GDM1 (cell line): ENCODE data around the gene OGFR.

Source experiments
- DNase-seq: peaks from one replicate; lab custom pipeline; 2025; lab: John Stamatoyannopoulos, UW

Gene OGFR

DNA sequence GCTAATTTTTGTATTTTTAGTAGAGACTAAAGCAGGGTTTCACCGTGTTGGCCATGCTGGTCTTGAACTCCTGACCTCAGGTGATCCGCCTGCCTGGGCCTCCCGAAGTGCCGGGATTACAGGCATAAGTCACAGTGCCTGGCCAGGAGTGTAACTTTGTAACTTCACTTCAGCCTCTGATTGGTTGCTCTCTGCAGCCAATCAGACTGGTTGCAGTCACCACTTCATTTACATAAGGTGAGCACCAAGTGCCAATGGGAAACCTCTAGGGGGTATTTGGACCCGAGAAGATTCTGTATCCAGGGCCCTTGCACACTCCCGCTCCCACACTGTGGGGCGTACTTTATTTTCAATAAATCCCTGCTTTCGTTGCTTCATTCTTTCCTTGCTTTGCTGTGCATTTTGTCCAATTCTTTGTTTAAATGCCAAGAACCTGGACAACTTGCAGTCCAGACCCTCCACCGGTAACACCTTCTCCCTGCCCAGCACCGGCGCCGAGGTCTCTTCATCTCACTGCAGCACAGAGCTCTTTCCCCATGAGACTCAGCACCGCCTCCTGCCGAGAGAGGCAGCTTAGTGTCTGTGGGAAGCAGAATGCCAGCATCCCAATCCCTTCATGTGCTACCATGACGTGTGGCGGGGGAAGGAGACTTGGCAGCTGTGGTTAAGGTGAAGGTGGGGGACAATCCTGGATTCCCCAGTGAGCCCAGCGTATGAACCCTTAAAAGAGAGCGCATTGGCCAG is 22.3 kb upstream of the OGFR start:
- DNase-seq = no peak

DNA sequence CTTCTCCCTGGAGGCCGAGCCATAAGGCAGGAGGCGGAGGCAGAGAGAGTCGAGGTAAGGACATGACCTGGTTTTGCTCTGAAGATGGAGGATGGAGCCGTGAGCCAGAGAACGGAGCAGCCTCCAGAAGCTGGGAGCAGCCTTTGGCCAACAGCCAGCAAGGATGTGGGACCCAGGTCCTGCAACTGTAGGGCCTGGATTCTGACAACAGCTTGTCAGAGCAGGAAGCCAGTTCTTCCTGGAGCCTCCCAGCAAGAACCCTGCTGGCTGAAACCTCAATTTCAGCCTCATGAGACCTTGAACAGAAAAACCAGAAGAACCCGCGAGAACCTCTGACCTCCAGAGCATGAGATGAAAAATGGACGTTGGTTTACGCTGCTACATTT is 21.7 kb upstream of the OGFR start:
- DNase-seq = peak; percentile 78

DNA sequence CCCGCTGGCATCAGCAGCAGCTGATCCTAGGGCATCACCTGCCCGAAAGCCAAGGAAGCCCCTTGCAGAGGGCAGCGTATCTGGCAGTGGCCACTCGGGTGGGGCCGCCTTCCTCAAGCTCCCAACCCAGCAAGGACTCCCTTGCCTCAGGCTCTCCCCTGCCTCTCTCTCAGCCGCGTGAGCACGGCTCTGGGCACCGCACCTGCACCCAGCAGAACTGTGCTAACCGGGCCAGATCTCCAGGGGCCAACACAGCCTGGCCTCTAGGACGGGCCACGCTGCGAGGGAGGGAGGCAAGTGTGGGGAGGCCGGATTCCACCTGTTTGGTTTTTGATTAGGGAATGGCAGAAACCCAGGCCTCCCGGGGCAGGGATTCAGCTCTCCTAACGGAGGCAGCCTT is 20.1 kb upstream of the OGFR start:
- no peak for DNase-seq

DNA sequence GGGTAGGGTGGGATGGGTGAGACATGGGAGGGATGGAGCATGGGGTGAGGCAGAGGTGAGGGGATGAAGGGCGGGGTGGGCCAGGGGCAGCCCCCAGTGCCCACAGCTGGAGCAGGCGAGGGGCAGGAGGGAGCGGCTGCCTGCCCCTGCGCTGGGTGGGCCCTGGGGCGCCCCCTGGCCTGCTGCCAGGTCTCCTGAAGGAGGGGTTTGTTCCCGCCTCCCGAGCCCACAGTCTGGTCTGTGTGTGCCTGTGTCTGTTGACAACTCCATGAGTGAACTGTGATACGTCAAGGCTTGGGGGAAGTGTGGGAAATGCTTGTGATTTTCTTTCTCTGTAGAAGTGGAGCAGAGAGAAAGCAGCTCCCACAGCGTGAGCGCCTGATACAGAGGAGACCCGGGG is 19.2 kb upstream of the OGFR start:
- no peak for DNase-seq

DNA sequence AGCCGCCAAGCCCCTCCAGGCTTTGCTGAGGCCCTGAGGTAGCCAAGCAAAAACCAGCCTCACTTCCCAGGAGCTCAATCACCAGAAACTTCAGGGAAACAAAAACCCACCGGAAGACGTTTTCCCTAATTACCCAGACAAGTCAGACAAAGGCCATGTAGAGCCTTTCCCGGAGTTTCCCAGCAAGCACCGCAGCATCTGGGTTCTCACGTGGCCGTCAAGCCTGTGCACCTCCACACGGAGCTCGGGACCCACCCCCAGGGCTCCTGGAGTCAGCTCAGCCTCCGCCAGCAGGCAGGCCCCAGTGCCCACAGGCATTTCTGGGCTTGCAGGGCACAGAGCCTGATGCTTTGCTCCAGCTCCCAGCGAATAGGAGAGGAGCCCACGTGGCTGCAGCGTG is 18.5 kb upstream of the OGFR start:
- no peak for DNase-seq

DNA sequence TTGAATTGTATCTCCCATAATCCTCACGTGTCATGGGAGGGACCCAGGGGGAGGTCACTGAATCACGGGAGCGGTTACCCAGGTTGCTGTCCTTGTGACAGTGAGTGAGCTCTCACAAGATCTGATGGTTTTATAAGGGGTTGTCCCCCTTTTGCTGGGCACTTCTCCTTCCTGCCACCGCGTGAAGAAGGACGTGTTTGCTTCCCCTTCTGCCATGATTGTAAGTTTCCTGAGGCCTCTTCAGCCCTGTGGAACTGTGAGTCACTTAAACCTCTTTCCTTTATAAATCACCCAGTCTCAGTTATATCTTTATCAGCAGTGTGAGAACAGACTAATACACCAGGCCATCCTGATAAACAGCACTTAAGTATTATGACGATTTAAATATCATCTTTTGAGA is 17.3 kb upstream of the OGFR start:
- peak; percentile 52 for DNase-seq

DNA sequence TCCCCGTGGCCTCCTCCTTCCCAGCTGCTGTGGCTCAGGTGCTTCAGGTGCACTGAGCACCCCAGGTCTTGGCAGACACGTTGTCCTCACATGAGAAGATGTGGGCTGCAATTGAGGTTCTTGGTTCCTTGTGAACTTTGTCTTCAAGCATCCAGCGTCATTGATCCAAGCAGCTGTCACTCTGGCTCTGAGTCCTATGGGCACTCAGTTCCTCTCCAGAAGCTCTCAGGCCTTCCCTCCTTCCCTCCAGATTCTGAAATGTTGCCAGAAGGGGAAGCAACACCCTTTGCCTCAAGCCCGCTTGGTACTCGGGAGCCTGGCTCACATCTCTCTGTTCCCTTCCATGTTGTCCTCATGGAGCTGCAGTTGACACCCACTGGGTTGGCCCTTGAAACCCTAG is 16.8 kb upstream of the OGFR start:
- DNase-seq = no peak

DNA sequence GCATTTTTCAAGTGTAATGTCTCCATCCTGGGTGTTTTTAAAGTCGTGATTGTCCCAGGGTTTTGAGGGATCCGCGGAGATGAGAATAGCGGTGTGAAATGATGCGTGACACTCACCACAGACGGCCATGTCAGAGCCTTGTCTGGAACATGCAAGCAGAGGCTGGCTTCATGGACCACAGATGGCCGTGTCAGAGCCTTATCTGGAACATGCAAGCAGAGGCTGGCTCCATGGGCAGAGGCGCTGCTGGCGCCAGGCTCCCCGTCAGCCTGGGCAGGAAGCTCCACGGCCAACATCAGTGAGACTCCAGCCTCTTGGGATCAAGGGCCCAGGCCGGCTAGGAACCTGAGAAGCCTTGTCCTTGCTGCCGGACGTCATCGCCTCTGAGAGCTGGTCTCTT is 16.0 kb upstream of the OGFR start:
- no peak for DNase-seq

DNA sequence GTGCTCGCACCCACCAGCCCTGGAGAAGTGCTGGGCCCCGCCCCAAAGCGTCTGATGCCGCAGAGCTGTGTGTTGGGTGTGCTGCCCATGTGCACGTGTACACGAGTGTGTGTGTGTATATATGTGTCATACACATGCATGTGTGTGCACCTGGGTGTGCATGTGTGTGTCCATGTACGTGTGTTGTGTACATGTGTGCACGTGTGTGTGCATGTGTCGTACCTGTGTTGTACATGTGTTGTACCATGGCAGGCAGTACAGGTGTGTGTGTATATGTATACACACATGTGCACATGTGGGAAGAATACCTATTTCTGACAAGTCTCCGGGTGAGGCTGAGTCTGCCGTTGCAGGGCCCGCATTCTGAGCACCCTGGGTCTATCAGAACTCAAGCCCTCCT is 14.6 kb upstream of the OGFR start:
- no peak for DNase-seq

DNA sequence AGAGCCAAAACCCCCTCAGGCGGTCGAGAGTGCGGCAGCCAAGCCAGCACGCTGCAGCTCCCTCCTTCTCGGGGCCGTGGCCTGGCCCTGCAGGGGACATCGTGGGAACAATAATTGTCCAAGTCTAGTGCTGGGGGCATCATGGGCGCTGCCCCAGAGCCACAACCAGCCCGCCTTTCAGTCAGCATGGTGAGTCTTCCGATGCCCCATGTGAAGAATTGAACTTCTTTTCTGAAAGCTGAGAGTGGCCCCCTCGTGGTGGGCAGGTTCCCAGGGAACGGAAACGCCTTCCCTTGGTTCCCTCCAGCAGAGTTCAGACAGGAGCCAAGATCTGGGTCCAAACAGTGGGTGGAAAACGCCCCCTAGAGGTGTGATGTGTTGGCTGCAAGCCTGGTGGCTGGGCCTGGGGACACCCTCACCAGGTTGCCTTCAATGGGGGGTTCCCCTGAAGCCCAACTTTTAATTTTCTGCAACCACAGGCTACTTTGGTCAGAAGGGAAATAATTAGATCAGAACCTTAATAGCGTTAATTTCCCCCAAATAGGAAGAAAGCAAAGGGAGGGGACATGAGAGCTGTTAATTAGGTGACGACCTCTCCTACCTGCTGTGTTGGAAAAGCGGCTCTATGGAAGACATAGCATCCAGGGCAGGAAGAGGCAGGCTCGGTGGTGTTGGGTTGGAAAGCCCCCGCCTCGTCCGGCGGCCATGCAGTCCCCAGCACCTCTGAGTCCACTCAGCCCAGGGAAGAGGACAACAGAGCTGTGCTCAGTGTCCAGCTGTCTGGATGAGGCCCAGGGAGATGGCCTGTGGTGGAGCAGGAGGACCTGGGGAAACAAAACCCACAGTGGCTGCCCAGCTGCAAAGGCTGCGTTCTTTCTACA is 13.1 kb upstream of the OGFR start:
- peak; percentile 83 for DNase-seq

DNA sequence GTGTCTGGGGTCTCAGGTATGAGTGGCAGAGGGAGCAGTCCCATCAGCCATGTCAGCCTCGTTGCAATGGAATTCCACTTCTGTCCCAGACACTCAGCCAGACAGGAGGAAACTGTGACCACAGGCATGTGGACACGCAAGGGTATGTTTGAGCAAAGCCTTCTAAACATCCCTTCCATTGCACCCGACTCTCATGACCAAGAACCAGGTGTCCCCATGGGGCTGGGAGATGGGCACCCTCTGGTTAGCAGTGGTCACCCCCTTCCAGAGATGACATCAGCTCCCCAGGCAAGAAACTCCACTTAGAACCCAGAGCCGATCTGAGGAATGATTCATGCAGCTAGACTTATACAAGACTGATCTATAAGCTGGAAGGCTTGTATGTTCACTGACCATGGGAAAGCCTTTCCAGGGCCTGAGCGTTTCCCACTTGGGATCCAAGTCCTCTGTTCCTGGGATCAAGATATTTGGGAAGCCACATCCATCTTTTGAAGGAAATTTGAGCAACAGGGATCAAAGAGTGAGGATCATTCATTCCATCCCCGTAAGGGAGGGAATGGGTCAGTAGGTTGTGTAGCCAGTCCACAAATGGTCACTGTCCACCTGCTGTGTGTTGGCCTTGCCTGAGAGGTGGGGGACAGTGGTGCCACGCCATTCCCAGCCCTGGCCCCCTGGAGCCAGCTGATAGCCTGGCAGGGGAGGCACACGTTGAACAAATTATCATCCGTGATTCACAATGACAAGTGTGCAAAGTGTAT is 12.3 kb upstream of the OGFR start:
- DNase-seq = no peak

DNA sequence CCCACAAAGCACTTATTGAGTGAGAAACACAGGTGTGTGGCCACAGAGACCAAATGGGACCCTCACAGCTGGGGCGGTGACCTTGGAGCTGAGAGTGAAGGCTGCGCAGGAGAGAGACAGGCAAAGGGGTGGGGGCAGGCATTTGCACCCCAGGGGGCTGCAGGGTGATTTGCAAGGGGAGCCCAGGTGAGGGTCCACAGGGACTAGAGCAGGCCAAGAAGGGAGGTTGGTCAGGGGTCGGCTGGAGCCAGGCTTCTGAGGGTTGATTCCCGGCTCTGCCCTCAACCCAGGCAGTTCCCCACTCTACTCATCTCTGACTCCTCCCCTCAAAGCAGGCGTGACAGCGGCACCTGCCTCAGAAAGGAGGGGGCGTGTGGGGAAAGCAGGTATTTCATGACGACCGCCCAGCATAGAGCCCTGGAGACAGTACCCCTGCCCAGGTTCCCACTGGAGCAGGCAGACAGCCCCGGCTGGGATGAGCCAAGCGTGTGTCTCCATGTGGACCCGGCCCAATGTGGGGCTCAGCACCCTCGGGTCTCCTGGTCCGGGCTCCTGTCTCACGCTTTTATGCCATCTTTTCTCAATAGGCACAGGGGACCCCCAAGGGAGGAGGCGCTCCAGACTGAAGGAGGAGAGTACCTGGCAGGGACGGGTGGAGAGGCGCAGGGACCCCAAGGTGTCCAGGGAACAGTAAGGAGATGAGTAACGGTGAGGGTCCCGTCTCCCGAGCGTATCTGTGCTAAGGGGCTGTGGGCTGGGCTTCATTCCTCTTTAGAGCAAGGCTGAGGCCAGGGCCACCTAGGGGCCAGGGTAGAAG is 11.5 kb upstream of the OGFR start:
- no peak for DNase-seq

DNA sequence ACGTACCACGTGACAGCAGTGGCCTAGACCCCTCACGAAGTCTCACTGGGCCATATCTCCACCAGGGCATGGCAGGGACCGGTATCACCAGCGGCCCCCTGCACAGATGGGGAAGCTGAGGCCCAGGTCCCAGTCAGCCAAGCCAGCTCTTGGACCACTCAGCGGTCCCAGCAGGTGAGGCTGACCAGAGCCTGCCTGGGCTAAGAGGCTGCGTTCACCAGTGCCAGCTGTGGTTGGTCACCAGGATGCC is 11.0 kb upstream of the OGFR start:
- DNase-seq = no peak

DNA sequence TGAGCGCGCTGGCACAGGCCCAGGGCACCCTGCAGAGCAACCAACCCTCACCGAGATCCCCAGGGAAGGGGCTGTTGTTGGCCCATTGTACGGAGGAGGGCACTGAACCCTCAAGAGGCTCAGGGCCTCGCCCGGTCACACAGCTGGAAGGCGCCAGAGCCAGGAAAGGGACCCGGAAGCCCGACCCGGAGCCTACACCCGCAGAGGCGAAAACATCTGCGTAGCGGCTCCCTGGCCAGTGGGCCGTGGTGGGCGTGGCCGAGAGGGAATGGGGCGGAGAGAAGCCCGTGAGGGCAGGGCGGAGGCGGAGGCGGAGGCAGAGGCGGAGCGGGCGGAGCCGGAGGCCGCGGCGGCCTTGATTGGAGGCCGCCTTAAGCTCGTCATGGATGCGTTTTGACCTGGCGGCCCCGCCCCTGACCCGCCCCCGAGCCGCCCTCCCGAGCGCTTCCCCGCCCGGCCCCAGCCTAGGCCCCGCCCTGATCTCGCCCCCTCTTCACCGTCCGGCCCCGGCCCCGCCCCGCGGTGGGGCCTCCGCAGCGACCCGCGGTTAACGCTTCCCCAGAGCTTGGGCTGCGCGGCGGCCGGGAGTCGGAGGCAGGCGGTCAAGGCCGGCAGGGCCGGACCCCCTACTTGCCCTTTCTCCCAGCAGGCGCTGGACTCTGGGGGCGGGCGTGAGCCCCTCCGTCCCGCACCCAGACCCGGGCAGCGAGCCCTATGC is 10.5 kb upstream of the OGFR start:
- peak; percentile 94 for DNase-seq

DNA sequence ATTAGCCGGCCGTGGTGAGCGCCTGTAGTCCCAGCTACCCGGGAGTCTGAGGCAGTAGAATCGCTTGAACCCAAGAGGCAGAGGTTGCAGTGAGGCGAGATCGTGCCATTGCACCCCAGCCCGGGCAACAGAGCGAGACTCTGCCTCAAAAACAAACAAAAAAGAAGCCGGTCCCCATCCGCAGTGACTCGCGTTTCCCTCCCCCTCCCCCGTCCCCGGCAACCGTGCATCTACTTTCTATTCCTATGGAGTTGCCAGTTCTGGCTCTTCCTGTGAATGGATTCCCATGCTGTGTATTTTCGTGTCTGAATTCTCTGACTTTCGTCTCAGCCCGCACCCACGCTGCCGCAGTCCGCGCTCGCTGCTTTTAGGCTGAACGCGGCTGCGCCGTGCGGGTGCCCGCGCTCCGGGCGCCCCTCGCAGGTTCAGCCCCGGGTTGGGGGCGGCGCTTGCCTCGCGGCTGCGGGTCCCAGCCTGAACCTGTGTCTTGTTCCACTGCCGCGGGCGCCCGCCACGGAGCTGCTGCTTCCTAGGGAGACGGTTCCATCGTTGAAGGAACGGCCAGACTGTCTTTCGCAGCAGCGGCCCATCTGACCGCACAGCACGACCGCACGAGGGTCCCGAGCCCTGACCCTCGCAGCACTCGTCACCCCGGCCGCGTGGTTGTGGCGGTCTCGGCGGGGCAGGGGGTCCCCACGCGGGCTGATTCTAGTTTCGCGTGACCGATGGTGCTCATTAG is 9.4 kb upstream of the OGFR start:
- peak; percentile 64 for DNase-seq

DNA sequence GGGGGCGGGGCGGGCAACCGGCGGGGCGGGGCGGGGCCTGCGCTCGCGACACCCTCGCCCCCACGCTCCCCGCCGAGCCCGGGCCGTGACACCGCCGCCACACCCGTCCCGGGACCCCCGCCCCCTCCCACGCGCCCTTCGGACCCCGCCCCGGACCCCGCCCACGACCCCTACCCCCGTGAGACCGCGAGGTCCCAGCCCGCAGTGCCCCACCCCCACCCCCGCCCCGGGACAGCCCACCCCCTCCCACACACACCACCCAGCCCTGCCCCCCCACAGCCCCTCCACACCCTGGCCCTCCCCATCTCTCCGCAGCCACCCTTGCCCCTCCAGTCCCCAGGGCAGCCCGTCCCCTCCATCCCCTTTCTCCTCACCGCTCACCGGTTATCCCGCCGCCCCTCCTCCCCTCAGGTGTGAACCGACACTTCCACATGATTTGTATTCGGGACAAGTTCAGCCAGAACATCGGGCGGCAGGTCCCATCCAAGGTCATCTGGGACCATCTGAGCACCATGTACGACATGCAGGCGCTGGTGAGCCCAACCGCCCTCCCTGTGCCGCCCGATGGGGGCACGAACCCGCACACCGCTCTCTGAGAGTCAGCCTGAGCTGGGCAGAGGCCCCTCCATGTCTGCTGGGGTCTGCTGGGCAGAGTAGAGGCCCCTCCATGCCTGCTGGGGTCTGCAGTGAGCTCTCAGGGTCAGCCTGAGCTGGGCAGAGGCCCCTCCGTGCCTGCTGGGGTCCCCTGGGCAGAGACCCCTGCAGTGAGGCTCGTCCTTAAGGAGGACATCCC is 7.7 kb upstream of the OGFR start:
- no peak for DNase-seq

DNA sequence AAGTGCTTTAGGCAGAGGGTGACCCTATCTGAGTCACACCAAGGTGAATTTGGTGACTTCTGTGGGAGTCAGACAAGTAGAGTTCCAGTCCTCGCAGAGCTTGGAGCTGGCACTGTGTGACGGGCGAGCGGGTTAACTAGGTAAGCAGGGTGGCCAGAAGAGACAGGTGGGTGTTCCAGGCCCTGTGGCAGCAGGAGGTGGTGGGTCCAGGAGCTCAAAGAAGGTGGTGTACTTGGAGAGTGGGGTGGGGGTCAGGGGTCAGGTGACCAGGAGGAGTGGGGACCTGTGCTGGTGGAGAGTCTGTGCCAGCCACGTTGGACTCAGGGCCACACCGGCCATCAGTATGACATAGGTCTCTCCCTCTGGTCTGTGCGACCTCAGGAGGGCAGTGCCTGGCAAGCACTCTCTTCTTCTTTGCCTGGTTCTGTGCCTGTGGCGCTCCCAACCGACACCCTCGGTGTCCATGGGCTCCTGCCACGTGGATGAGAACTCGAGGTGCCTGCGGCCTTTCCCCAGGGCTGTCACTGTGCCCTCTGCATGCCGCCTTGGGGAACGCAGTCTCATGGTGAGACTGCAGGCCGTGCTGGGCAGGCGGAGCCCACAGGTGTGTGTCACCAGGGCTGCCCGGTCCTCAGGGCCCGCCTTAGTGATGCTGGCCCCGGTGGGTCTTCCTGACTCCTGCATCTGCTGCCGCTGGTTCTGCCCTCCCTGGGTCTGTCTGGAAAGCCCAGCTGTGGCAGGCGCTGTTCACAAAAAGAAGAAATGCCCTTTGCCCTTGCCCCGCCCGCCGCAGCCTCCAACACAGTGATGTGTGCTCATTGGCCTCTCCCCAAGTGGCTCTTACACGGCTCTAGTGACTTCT is 6.7 kb upstream of the OGFR start:
- no peak for DNase-seq

DNA sequence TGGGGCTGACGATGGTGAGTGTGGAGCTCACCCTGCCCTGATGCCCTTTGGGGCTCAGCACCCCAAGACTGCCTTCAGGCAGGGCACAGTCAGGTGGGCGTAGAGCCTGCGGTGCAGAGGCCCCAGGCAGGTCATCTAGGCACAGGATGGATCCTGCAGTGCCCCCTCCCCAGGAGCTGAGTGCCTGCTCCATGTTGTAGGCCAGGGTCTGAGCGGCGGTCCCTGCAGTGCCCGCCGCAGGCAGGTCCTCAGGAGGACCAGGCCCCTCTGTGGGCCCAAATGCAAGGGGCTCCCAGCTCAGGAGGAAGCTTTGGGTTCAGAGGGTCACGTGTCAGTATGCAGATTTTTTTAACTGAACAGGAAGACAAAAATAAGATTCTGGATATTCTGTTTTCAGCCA is 5.6 kb upstream of the OGFR start:
- DNase-seq = no peak

DNA sequence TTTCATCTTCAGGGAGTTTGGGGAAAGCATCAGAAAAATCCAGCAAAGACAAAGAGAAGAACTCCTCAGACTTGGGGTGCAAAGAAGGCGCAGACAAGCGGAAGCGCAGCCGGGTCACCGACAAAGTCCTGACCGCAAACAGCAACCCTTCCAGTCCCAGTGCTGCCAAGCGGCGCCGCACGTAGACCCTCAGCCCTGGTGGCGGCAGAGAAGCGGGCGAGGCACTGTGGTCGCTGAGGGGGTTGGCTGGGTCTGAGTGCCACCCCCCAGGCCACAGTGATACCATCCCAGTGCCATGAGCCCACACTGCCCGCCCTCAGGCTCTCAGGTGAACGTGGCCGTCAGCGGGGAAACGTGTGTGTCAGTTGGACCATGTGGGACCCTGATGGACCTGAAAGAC is 5.2 kb upstream of the OGFR start:
- no peak for DNase-seq
